ENCODE results near the gene MIEF1.

DNA sequence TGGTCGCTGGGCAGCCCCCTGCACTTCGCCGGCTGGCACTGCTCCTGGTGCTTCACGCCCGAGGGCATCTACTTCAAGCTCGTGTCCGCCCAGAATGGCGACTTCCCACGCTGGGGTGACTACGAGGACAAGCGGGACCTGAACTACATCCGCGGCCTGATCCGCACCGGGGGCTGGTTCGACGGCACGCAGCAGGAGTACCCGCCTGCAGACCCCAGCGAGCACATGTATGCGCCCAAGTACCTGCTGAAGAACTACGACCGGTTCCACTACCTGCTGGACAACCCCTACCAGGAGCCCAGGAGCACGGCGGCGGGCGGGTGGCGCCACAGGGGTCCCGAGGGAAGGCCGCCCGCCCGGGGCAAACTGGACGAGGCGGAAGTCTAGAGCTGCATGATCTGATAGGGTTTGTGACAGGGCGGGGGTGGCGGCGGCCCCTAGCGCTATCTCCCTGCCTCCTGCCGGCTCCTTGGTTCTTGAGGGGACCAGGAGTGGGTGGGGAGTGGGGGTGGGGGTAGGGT, 13.5 kb upstream of the MIEF1 start:
- TF ChIP-seq POLR2AphosphoS5 (IDR thresholded peaks at IDR 0.05; ENCODE audit: low read depth, low read length) (no peak), TAF1 (IDR thresholded peaks at IDR 0.05; ENCODE audit: borderline replicate concordance, low read depth, low read length) (no peak)

Data from GM12892 (cell line).